ENCODE measurements around the gene GNB1L.

DNA sequence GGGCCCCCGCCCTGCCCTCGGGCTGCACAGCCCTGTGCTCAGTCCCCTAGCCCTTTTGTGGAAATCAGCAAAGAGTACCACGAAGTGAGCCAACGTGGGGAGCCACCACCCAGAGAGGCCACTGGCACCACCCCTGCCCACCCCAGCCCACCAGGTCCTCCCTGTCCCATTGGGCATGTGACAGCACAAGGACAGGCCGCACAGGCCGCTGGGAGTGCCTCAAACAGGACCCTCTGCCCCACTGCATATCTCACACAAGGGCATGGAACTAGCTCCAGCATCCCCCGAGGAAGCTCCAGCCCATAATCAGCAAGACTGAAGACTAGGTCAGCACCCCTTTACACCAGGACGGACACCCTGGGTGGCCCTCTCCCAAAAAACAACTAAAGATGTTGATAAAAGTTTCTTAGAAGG is 29.7 kb downstream of the GNB1L start:
- TF ChIP-seq ZNF138 (CRISPR knock-in tag; conservative IDR thresholded peaks at IDR 0.05) (no peak), MXD4 (CRISPR knock-in tag; IDR thresholded peaks at IDR 0.05; ENCODE audit: borderline replicate concordance) (no peak), CTCF (IDR thresholded peaks at IDR 0.05) (no peak), ZNF423 (CRISPR knock-in tag; IDR thresholded peaks at IDR 0.05) (no peak), USF1 (CRISPR knock-in tag; IDR thresholded peaks at IDR 0.05) (no peak), ETV6 (CRISPR knock-in tag; IDR thresholded peaks at IDR 0.05) (no peak)
- TF ChIP-seq, protein P1, sequence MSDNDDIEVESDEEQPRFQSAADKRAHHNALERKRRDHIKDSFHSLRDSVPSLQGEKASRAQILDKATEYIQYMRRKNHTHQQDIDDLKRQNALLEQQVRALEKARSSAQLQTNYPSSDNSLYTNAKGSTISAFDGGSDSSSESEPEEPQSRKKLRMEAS (CRISPR knock-in tag; IDR thresholded peaks at IDR 0.05) = no peak

Measured in WTC11 (cell line).